Brain microvascular endothelial cell (primary cell): ENCODE measurements around the gene SLC29A2.

Experiments used
- DNase-seq: peaks from one replicate; pipeline ENCODE4 v3.0.0-alpha.2; 2020
- H3K27ac ChIP-seq: fragments of 250-450 bp; sonication (Bioruptor Pico); 2 replicates; pipeline ENCODE4 v1.5.1; 2020; ENCODE audit warnings: mild to moderate bottlenecking, moderate library complexity
- H3K27me3 ChIP-seq: fragments of 250-450 bp; sonication (Bioruptor Pico); replicated peaks from 2 replicates; pipeline ENCODE4 v1.5.1; 2020; ENCODE audit warnings: mild to moderate bottlenecking
- H3K36me3 ChIP-seq: fragments of 250-450 bp; sonication (Bioruptor Pico); replicated peaks from 2 replicates; pipeline ENCODE4 v1.5.1; 2020; ENCODE audit warnings: mild to moderate bottlenecking
- H3K4me3 ChIP-seq: 2 replicates; pipeline ENCODE4 v1.5.1; 2011; ENCODE audit warnings: low read depth, mild to moderate bottlenecking, control low read depth, low read length, moderate library complexity
- in situ Hi-C: cut with HindIII; loops from 2 replicates; pipeline ENCODE4 v1.10.0; 2017; ENCODE audit warnings: low sequenced_read_pairs, low pct_ligation_motif_present
- TF ChIP-seq, protein P1 (sequence below): IDR thresholded peaks from 2 replicates; pipeline ENCODE4 v1.5.1; 2011; ENCODE audit warnings: low read depth, mild to moderate bottlenecking, moderate library complexity, low read length, control low read depth, inconsistent platforms; ENCODE audit errors: missing control alignments

SLC29A2 gene

DNA sequence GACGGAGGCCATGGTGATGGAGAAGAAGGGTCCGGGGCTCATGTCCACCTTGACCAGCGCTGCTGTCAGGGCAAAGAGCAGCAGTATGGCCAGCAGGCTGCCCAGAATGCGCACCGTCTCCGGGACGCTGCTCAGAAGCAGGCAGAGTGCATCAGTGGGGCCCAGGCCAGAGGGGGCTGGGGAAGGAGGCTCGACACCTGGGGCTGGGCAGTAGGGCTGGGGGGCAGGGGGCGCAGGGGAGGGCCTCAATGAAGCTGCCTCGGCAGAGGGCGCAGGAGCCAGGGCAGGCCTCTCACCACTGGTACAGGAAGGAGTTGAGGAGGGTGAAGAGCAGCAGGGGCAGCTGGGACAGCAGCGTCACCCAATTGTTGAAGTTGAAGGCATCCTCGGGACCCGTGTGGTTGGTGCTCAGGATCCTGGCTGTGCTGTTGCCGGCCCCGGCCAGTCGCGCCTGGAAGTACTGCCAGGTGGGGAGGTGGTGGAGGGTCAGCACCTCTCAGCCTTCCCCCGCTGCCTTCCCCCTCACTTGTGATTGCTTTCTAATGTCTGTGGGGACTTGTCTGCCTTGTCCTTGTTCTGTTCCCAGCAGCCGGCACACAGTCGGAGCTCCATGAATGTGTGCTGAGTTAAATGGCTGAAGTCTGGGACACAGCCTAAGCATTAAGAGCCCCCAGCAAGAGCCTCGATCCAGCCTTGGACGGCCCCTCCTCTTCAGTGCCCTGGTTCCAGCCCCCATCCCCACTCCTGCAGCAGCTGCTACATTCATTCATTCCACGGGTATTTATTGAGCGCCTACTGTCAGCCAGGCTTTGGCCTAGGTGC lies 2.3 kb downstream of the SLC29A2 start:
- Histone ChIP-seq H3K36me3 (no peaks in the 10 kb centered on the region), H3K27ac (no peak overlapping the region), H3K27me3 (no peaks in the 10 kb centered on the region), H3K4me3 (no peak overlapping the region)
- TF ChIP-seq, protein P1, sequence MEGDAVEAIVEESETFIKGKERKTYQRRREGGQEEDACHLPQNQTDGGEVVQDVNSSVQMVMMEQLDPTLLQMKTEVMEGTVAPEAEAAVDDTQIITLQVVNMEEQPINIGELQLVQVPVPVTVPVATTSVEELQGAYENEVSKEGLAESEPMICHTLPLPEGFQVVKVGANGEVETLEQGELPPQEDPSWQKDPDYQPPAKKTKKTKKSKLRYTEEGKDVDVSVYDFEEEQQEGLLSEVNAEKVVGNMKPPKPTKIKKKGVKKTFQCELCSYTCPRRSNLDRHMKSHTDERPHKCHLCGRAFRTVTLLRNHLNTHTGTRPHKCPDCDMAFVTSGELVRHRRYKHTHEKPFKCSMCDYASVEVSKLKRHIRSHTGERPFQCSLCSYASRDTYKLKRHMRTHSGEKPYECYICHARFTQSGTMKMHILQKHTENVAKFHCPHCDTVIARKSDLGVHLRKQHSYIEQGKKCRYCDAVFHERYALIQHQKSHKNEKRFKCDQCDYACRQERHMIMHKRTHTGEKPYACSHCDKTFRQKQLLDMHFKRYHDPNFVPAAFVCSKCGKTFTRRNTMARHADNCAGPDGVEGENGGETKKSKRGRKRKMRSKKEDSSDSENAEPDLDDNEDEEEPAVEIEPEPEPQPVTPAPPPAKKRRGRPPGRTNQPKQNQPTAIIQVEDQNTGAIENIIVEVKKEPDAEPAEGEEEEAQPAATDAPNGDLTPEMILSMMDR, result no peak
- no peak for DNase-seq
- in situ Hi-C loops, result no loop called here

GRCh38 chr11:66368484-66368883 lies 3.1 kb downstream of the SLC29A2 start:
- TF ChIP-seq, protein P1, result no peak

DNA sequence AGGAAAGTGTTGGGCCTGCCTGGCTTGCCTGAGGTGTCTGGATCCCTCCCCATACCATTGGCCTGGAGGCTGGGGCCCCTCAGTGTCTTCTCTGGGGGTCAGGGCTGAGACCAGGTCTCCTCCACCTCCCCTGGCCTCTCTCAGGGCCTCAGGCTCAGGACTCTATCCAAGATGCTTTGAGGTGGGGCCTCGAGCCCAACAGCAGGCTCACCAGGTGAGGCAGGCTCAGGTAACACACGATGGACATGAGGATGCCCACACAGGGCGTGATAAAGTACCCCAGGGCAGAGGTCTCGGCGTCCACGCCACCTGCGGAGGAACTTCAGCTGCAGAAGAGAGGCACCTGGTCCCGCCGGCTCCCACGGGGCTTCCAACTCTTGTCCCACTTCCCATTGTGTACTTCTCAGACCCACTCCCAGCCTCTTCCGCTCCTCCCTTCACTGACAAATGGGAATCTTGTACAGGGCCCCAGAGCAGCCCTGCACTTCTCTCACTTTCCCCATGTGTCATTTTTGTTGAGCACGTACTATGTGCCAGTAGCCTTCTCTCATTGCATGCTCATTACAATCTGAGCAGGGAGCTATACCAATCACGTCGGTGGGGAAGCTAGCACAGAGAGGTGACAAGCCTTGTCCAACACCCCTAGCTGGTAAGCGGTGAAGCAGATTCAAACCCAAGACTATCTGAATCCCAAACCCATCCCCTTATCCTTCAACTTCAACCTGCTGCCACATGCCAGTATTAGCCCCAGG lies 3.8 kb downstream of the SLC29A2 start:
- TF ChIP-seq, protein P1, result no peak
- H3K27me3 ChIP-seq, result no peaks in the 10 kb centered on the region
- in situ Hi-C loops, result no loop called here
- no peaks in the 10 kb centered on the region for H3K36me3 ChIP-seq
- H3K4me3 ChIP-seq, result no peak overlapping the region
- no peak overlapping the region for H3K27ac ChIP-seq
- no peak for DNase-seq

More at GRCh38 chr11:66368484-66368883, 3.1 kb downstream of the SLC29A2 start:
- DNase-seq, result no peak
- in situ Hi-C loops, result no loop called here
- H3K4me3 ChIP-seq, result no peak overlapping the region
- no peaks in the 10 kb centered on the region for H3K36me3 ChIP-seq
- H3K27ac ChIP-seq, result no peak overlapping the region
- no peaks in the 10 kb centered on the region for H3K27me3 ChIP-seq

GRCh38 chr11:66366844-66367477 lies 4.6 kb downstream of the SLC29A2 start:
- Histone ChIP-seq H3K36me3 (no peaks in the 10 kb centered on the region), H3K27ac (no peak overlapping the region), H3K4me3 (no peak overlapping the region), H3K27me3 (no peaks in the 10 kb centered on the region)
- DNase-seq, result no peak
- TF ChIP-seq, protein P1, result no peak
- in situ Hi-C loops, result no loop called here

DNA sequence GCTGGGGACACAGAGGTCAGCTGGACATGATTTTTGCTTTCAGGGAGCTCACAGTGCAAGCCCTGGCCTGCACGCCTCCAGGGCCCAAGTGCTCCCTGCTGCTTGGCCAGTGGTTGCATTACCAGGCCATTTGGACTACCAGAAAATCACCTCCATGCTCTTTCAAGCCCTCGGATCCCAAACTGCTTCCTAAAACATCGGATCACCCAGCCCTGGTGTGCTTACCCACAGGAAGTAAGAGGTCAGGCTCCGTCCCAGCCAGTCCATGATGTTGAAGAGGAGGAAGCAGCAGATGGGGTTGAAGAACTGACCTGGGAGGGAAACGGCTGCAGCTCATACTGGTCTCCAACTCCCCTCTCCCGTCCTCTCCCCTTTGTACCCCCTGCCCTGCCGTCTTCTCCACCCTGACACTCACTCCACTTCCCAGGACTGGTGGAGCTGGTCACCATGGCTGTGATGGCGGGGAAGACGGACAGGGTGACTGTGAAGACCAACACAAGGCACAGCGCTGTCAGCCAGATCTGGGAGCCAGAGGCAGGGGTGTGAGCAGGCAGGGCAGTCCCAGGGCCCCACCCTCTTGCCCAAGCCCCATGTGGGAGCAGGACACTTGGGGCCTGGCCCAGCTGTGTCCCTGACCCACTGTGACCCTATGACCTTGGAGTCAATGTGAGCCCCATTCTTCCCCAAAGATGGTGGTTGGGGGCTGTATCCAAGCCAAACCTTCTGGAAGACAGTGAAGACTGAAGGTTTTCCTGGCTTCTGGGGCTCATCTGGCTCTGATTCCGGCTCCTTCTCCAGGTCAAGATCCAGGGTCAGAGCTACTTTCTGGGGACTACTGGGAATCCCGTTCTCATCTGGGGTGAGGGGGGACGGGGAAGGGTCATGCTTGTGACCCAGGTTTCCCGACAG lies 5.6 kb downstream of the SLC29A2 start:
- no peaks in the 10 kb centered on the region for H3K27me3 ChIP-seq
- H3K36me3 ChIP-seq, result no peaks in the 10 kb centered on the region
- H3K4me3 ChIP-seq, result no peak overlapping the region
- no peak overlapping the region for H3K27ac ChIP-seq
- DNase-seq, result no peak
- in situ Hi-C loops, result no loop called here
- TF ChIP-seq, protein P1, result no peak
